ENCODE measurements around the gene PLOD3.

- TF ChIP-seq PAX5 (IDR thresholded peaks at IDR 0.05; ENCODE audit: insufficient read depth, low read length, severe bottlenecking), result no peak
- peak; percentile 39; the same call in 1 of the 2 replicates for TF ChIP-seq POLR2A (IDR thresholded peaks at IDR 0.05; ENCODE audit: low read depth, low read length)
- TF ChIP-seq SPI1 (IDR thresholded peaks at IDR 0.05; ENCODE audit: low read depth, low read length), result peak; percentile 52
- TF ChIP-seq POLR2AphosphoS5 (IDR thresholded peaks at IDR 0.05; ENCODE audit: low read depth, low read length), result no peak
Observed at GRCh38 chr7:101217388-101218235, at the start of gene PLOD3, which contains the start of gene ZNHIT1.

All from GM12891 (cell line).